ENCODE measurements around the gene QRICH2. TPM values are rescaled to one million over a fixed set of nuclear protein-coding genes. Genes with fewer than 3 reads are reported as not detected.

QRICH2 gene
- total and polyA plus RNA-seq, 10 of the 15 experiments (the other 5 are each of a cell fraction or from before 2014, with no cell fraction given): 0.04 to 0.72 (median 0.25) TPM

DNA sequence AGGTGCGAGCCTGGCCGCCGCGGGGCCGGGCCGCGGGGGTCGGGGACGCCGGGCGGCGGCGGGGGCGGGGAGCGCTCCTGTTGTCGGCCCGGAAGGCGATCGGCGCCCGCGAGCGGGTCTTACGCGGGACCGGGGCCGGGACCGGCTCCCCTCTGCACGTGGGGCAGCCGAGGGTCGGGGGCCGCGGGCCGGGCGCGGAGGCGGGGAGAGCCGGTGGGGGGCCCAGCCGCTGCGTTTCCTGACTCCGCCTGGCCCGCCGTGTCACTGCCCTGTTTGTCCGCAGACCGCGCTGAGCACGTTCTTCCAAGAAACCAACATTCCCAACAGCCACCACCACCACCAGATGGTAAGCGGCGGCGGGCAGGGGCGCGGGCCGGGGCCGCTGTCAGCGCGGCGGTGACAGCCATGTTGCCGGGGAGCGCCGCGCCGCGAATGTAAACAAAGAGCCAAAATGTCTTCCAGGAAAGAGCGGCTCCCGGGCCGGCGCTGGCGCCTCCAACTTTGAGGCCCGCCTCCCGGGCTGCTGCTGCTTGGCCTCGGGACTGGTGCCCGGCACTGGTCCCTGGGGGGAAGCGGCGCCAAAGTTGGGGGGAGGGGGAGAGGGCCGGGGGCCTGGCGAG is 42.3 kb downstream of the QRICH2 start:
- Histone ChIP-seq H3K9me3 (replicated peaks; ENCODE audit: control insufficient read depth, insufficient read depth, low read length) (no peaks in the 10 kb centered on the region), H3K9ac (ENCODE audit: control insufficient read depth, insufficient read depth, low read length) (peak overlapping the region; percentile 93), H3K4me1 (ENCODE audit: control insufficient read depth, insufficient read depth, low read length) (peaks cover 52% of the 10 kb centered on the region), H2AFZ (ENCODE audit: control insufficient read depth, low read depth, low read length) (no peak overlapping the region), H4K20me1 (ENCODE audit: control insufficient read depth, insufficient read depth) (no peaks in the 10 kb centered on the region), H3K27ac (ENCODE audit: control insufficient read depth, insufficient read depth) (peak overlapping the region; percentile 99), H3K79me2 (ENCODE audit: control insufficient read depth, insufficient read depth, low read length) (peaks cover 55% of the 10 kb centered on the region), H3K4me2 (ENCODE audit: control insufficient read depth, insufficient read depth) (no peak overlapping the region), H3K36me3 (ENCODE audit: control insufficient read depth in 2 of 2, insufficient read depth in 2 of 2, low read length in 1 of 2) (no peaks in the 10 kb centered on the region), H3K4me3 (peak overlapping the region; percentile 84), H3K27me3 (replicated peaks in 1 of 2; ENCODE audit: control insufficient read depth in 2 of 2, insufficient read depth in 2 of 2, low read length in 1 of 2) (no peaks in the 10 kb centered on the region)
- ChIA-PET CTCF (interaction anchor here (0.8 to 10.6 kb wide), 8 partner anchors 11 to 140 kb away, joined by 3 to 160 read pairs (median 14); no protein-coding TSS in a partner anchor), RAD21 (ENCODE audit: unreplicated experiment) (interaction anchor here (1.0 to 18.5 kb wide), 9 partner anchors 8 to 144 kb away, joined by 3 to 419 read pairs (median 26); no protein-coding TSS in a partner anchor), SMC1A (ENCODE audit: uncharacterized antibody, unreplicated experiment) (interaction anchor here (1.0 to 10.2 kb wide), 8 partner anchors 16 to 370 kb away, joined by 3 to 226 read pairs (median 64); no protein-coding TSS in a partner anchor), POLR2A (interaction anchor here (0.5 to 17.9 kb wide), 7 partner anchors 6 to 877 kb away, joined by 3 to 427 read pairs (median 20); partner anchors contain the start of gene RNF157)
- in situ Hi-C loops (cut with MboI): loop anchor here (25.0 kb wide), 2 partner anchors 1197 to 1897 kb away; partner anchors contain the start of gene SYNGR2
- intact Hi-C loops (cut with micrococcal nuclease; ENCODE audit: unreplicated experiment): loop anchor here (2.0 to 10.0 kb wide), 4 partner anchors 19 to 481 kb away; partner anchors contain the start of gene UNK
- WGBS (ENCODE audit: insufficient coverage, insufficient replicate concordance, low lambda C conversion rate, missing lambda C conversion rate): 0% methylated on average over 30 of the region's 76 CpGs
- no TSS peak for BruUV-seq (replicated peaks)
- no peak for FAIRE-seq
- no peak for ATAC-seq
- no peak for DNase-seq (ENCODE audit: low read depth, low spot score)
- TF ChIP-seq KDM1A (IDR thresholded peaks at IDR 0.05; ENCODE audit: borderline replicate concordance) (no peak), TCF7 (IDR thresholded peaks at IDR 0.05; ENCODE audit: borderline replicate concordance) (no peak), POLR2A (IDR thresholded peaks at IDR 0.05; ENCODE audit: low read depth, low read length) (peak; percentile 48), ZNF622 (IDR thresholded peaks at IDR 0.05) (no peak), KLF5 (IDR thresholded peaks at IDR 0.05; ENCODE audit: partially characterized antibody) (no peak), RFX5 (IDR thresholded peaks at IDR 0.05; ENCODE audit: low read depth, low read length) (0 out of 2 replicates have a peak, but pooled peaks have one; percentile 54), NRF1 (conservative IDR thresholded peaks at IDR 0.05; ENCODE audit: low read depth, low read length) (no peak), NFXL1 (IDR thresholded peaks at IDR 0.05; ENCODE audit: borderline replicate concordance) (no peak), SREBF1 (IDR thresholded peaks at IDR 0.05; ENCODE audit: low read length) (no peak), ZSCAN29 (IDR thresholded peaks at IDR 0.05) (no peak), CHD4 (IDR thresholded peaks at IDR 0.05) (no peak), ZNF24 (IDR thresholded peaks at IDR 0.05) (no peak), CBFB (IDR thresholded peaks at IDR 0.05; ENCODE audit: low read depth) (no peak), RCOR1 (conservative IDR thresholded peaks at IDR 0.05; ENCODE audit: low read depth, low read length) (no peak), BMI1 (IDR thresholded peaks at IDR 0.05; ENCODE audit: borderline replicate concordance) (no peak)
- TF ChIP-seq, protein P1, sequence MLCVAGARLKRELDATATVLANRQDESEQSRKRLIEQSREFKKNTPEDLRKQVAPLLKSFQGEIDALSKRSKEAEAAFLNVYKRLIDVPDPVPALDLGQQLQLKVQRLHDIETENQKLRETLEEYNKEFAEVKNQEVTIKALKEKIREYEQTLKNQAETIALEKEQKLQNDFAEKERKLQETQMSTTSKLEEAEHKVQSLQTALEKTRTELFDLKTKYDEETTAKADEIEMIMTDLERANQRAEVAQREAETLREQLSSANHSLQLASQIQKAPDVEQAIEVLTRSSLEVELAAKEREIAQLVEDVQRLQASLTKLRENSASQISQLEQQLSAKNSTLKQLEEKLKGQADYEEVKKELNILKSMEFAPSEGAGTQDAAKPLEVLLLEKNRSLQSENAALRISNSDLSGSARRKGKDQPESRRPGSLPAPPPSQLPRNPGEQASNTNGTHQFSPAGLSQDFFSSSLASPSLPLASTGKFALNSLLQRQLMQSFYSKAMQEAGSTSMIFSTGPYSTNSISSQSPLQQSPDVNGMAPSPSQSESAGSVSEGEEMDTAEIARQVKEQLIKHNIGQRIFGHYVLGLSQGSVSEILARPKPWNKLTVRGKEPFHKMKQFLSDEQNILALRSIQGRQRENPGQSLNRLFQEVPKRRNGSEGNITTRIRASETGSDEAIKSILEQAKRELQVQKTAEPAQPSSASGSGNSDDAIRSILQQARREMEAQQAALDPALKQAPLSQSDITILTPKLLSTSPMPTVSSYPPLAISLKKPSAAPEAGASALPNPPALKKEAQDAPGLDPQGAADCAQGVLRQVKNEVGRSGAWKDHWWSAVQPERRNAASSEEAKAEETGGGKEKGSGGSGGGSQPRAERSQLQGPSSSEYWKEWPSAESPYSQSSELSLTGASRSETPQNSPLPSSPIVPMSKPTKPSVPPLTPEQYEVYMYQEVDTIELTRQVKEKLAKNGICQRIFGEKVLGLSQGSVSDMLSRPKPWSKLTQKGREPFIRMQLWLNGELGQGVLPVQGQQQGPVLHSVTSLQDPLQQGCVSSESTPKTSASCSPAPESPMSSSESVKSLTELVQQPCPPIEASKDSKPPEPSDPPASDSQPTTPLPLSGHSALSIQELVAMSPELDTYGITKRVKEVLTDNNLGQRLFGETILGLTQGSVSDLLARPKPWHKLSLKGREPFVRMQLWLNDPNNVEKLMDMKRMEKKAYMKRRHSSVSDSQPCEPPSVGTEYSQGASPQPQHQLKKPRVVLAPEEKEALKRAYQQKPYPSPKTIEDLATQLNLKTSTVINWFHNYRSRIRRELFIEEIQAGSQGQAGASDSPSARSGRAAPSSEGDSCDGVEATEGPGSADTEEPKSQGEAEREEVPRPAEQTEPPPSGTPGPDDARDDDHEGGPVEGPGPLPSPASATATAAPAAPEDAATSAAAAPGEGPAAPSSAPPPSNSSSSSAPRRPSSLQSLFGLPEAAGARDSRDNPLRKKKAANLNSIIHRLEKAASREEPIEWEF (IDR thresholded peaks at IDR 0.05; ENCODE audit: insufficient replicate concordance, low read depth, low read length): no peak
- TF ChIP-seq, protein P2, sequence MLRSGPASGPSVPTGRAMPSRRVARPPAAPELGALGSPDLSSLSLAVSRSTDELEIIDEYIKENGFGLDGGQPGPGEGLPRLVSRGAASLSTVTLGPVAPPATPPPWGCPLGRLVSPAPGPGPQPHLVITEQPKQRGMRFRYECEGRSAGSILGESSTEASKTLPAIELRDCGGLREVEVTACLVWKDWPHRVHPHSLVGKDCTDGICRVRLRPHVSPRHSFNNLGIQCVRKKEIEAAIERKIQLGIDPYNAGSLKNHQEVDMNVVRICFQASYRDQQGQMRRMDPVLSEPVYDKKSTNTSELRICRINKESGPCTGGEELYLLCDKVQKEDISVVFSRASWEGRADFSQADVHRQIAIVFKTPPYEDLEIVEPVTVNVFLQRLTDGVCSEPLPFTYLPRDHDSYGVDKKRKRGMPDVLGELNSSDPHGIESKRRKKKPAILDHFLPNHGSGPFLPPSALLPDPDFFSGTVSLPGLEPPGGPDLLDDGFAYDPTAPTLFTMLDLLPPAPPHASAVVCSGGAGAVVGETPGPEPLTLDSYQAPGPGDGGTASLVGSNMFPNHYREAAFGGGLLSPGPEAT (IDR thresholded peaks at IDR 0.05; ENCODE audit: low read depth): no peak
